Subcutaneous abdominal adipose tissue (tissue), 5 donors: ENCODE measurements around the gene FLRT1.

ENCODE experiments used
- H3K27ac ChIP-seq: one replicate; pipeline ENCODE4 v1.7.0; 2013; ENCODE audit warnings: low read depth, mild to moderate bottlenecking, inconsistent platforms, low read length, moderate library complexity
- H3K27me3 ChIP-seq, 5 donors: one replicate each; pipeline ENCODE4 v1.7.0; 2013; ENCODE audit warnings: low read length in 5 of 5, inconsistent platforms in 1 of 5; ENCODE audit not compliant: control insufficient read depth in 5 of 5, insufficient read depth in 4 of 5
- H3K36me3 ChIP-seq, 5 donors: one replicate each; pipeline ENCODE4 v1.7.0; 2013; ENCODE audit warnings: low read length in 5 of 5; ENCODE audit not compliant: control insufficient read depth in 5 of 5, insufficient read depth in 5 of 5
- H3K4me1 ChIP-seq, 5 donors: one replicate each; pipeline ENCODE4 v1.7.0; 2013; ENCODE audit warnings: low read length in 5 of 5, mild to moderate bottlenecking in 3 of 5, moderate library complexity in 1 of 5; ENCODE audit not compliant: control insufficient read depth in 5 of 5, insufficient read depth in 5 of 5
- H3K4me3 ChIP-seq, 5 donors: one replicate each; pipeline ENCODE4 v1.7.0; 2013; ENCODE audit warnings: low read length in 5 of 5, low read depth in 1 of 5
- H3K9ac ChIP-seq, 5 donors: one replicate each; pipeline ENCODE4 v1.7.0; 2013; ENCODE audit warnings: low read length in 5 of 5, mild to moderate bottlenecking in 4 of 5, moderate library complexity in 3 of 5
- H3K9me3 ChIP-seq, 5 donors: one replicate each; pipeline ENCODE4 v1.7.0; 2013; ENCODE audit warnings: low read length in 5 of 5; ENCODE audit not compliant: control insufficient read depth in 5 of 5
- donor health status: healthy.
- donor health status: healthy.
- donor health status: healthy.
- donor health status: healthy.
- donor health status: healthy.

Gene FLRT1

DNA sequence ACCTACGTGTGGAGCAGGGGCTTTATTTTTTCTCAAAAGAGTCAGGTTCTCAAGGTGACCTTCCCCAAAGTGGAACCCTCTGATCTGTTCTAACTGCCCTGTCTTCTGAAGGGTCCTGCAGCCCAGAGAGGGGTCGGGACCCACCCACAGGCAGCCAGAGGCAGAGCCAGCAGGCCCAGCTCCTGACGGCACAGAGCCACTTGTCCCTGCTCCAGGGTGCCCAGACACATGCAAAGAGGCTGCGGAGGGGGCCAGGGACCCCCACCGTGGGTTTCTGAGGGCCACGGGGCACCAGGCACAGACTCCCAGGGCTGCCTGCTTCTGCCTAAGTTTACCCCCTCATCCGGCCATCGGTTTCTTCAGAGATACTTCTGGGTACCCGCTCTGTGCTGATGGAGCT lies 37.1 kb downstream of the FLRT1 start:
- Histone ChIP-seq H3K4me3 (no peak overlapping the region), H3K36me3 (no peaks in the 10 kb centered on the region), H3K27me3 (no peaks in the 10 kb centered on the region), H3K27ac (no peak overlapping the region), H3K9ac (no peak overlapping the region), H3K4me1 (peaks cover 0 to 7% (median 6%) of the 10 kb centered on the region in 5 donors), H3K9me3 (no peaks in the 10 kb centered on the region)

DNA sequence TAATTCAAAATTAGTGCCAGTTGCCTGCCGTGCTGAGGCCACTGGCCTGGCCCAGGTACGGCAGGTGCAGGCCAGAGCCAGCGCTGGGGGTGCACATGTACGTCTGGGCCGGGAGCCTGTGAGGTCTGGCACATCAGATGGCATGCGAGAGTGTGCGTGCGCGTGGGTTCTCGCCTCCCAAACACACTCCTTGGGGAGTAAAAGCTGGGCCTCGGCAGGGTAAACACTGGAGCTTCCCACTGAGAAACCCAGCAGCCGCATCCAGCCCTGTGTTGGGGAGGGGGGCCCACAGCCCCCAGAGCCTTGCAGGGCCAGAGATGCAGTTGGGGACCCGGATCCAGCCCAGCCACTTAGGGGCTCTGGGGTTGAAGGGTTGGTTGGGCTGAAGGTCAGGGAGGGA lies 37.8 kb downstream of the FLRT1 start:
- H3K4me1 ChIP-seq = peaks cover 0 to 10% (median 6%) of the 10 kb centered on the region in 5 donors
- H3K27me3 ChIP-seq = no peaks in the 10 kb centered on the region
- H3K9ac ChIP-seq = no peak overlapping the region
- no peak overlapping the region for H3K4me3 ChIP-seq
- H3K36me3 ChIP-seq = no peaks in the 10 kb centered on the region
- H3K9me3 ChIP-seq = no peaks in the 10 kb centered on the region
- no peak overlapping the region for H3K27ac ChIP-seq

DNA sequence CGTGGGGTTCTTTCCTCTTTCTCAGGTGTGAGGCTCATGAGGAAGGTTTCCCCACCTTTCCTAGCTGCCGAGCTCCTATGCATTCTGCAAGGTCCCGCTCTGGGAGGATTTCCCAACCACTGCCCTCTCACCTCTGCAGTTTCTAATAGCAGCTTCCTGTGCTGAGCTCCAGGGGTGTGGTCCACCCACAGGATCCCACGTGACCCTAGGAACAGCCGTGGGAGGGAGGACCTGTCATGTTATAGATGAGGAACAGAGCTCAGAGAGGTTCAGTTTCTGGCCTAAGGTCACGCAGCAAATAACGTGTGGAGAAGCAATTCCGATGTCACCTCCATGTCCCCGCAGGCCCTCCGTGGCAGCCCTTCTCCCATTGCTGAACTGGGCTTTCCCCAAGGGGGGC lies 38.5 kb downstream of the FLRT1 start:
- no peaks in the 10 kb centered on the region for H3K36me3 ChIP-seq
- no peak overlapping the region for H3K9ac ChIP-seq
- no peak overlapping the region for H3K4me3 ChIP-seq
- H3K9me3 ChIP-seq = no peaks in the 10 kb centered on the region
- peaks cover 0 to 10% (median 6%) of the 10 kb centered on the region in 5 donors for H3K4me1 ChIP-seq
- H3K27me3 ChIP-seq = no peaks in the 10 kb centered on the region
- no peak overlapping the region for H3K27ac ChIP-seq

DNA sequence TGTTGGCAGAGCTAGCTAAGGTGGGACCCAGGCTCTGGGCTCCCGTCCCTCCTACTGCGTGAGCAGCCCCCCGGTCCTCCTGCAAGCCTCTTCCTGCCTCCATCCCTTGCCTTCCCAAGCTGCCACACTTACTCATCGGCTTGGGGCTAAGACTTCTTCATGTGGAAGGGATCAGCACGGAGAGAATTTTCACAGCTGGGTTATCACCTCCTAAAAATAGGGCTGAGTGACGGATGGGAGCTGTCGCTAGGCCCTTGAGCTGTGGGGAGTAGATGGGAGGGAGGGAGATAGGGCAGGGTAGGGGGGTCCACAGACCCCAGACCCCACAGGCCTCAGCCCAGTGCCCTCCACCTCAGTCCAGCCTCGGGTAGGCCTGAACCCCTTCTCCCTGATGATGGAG lies 41.0 kb downstream of the FLRT1 start:
- no peak overlapping the region for H3K9ac ChIP-seq
- peaks cover 0 to 10% (median 6%) of the 10 kb centered on the region in 5 donors for H3K4me1 ChIP-seq
- H3K27ac ChIP-seq = no peak overlapping the region

DNA sequence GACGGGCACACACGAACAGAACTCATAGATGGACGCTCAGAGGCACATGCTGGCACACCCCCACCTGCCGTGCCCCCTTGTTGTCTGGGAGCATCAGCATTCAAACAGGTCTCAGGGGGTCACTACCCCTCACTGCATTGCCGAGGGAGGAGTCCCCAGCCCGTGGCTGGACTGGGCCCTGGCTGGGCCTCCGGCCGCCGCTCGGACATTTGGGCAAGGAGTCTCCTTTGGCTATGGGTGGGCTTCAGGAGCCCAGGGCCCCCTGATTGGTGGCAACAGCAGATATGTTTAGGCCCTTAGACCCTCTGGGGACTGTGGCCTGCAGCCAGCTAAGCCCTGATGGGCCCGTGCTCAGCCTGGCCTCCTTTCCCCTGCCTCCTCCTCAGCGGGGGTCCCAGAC lies 41.9 kb downstream of the FLRT1 start:
- Histone ChIP-seq H3K27ac (no peak overlapping the region), H3K9ac (no peak overlapping the region), H3K9me3 (no peaks in the 10 kb centered on the region), H3K4me1 (peaks cover 0 to 10% (median 6%) of the 10 kb centered on the region in 5 donors), H3K4me3 (no peak overlapping the region), H3K27me3 (no peaks in the 10 kb centered on the region), H3K36me3 (no peaks in the 10 kb centered on the region)

More for the DNA sequence above, 41.0 kb downstream of the FLRT1 start:
- no peak overlapping the region for H3K4me3 ChIP-seq
- H3K36me3 ChIP-seq = no peaks in the 10 kb centered on the region
- no peaks in the 10 kb centered on the region for H3K27me3 ChIP-seq
- no peaks in the 10 kb centered on the region for H3K9me3 ChIP-seq

DNA sequence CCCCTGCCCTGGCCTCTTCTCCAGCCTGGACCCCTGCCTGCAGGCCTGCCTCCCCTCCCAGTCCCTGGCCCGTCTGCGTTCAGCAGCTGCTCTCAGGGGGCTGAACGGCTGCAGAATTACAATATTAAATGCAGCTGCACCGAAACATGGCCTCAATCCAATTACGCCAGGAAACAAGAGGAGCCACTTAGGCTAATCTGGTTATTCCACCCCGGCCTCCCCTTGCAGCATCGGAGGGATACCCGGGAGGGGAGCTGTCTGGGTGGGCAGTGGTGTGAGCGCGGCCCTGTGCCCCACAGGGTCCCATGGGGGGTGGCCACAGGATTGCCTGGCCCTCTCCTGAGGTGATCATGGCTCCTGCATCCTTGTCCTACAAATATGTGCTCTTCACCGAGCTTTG lies 42.6 kb downstream of the FLRT1 start:
- Histone ChIP-seq H3K36me3 (no peaks in the 10 kb centered on the region), H3K9ac (no peak overlapping the region), H3K27me3 (no peaks in the 10 kb centered on the region), H3K4me1 (peaks cover 0 to 10% (median 6%) of the 10 kb centered on the region in 5 donors), H3K9me3 (no peaks in the 10 kb centered on the region), H3K4me3 (no peak overlapping the region), H3K27ac (no peak overlapping the region)

DNA sequence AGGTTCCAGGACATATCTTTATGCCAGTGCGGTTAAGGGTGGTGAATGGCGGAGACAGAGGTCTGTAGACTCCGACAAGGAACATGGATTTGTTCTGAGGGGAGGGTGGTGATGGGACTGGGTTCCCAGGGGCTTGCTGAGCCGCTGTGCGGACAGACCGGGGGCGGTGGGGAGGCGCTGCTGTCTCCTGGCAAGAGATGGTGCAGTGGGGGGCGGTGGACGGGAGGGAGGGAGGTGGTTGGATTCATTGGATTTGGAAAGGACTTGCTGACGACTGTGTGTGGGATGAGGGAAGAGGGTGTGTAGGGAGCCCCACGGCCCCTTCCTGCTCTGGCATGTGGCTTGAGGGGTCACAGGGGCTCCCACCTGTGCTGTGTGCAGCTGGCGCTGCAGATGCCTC lies 43.2 kb downstream of the FLRT1 start:
- Histone ChIP-seq H3K27me3 (no peaks in the 10 kb centered on the region), H3K9ac (no peak overlapping the region), H3K27ac (no peak overlapping the region), H3K9me3 (no peaks in the 10 kb centered on the region), H3K4me1 (peaks cover 0 to 10% (median 5%) of the 10 kb centered on the region in 5 donors), H3K4me3 (no peak overlapping the region), H3K36me3 (no peaks in the 10 kb centered on the region)

DNA sequence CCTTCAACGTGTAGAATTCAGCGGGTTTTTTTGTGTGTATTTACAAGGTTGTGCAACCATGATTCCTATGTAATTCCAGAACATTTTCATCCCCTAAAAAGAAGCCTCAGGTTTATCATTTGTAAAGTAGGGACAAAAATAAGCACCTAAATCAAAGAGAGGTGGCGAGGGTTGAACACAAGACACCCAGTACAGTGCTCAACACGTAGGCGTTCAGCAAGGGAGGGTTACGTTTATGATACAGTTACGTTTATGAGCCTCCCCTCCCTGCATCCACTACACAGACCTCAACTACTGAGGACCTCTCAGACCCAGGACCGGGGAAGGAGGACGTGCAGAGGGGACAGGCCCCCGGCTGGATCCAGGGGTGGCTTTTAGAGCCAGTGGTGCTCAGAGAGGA lies 44.7 kb downstream of the FLRT1 start:
- Histone ChIP-seq H3K27ac (no peak overlapping the region), H3K4me3 (no peak overlapping the region), H3K36me3 (no peaks in the 10 kb centered on the region), H3K9ac (no peak overlapping the region), H3K27me3 (no peaks in the 10 kb centered on the region), H3K9me3 (no peaks in the 10 kb centered on the region), H3K4me1 (peaks cover 0 to 5% (median 0%) of the 10 kb centered on the region in 5 donors)

DNA sequence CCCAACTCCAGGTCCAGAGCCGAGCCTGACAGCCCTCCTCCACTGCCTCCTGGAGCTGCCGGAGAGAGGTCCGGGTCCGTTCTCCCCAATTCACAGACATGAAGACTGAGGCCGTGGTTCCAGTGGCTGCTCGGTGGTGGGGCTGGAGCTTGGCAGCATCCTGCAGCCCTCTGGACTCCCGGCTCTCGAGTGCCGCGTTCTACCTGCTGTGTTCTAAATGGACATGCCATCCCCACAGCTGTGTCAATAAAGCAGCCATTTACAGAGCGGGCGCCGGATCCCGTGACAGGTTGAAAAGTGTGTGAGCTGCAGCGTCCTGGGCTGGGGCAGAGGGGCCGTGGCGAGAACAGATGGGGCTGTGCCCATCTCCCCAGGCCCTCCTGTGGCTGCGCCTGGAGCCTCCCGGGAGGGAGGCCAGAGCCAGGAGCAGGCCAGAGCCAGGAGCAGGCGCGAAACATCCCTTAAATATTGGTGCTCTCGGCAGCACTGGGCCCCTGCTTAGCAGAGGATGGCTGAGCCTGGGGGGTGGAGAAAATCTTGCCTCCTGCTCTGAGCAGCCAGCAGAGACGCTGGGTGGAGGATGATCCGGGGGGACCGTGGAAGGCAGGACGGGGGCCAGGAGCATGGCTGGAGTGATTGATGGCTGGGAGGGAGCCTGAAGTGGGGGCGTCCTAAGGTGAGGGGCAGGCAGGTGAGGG lies 46.2 kb downstream of the FLRT1 start:
- H3K36me3 ChIP-seq = no peaks in the 10 kb centered on the region
- no peaks in the 10 kb centered on the region for H3K9me3 ChIP-seq
- no peaks in the 10 kb centered on the region for H3K27me3 ChIP-seq
- H3K4me1 ChIP-seq = peaks cover 0 to 5% (median 0%) of the 10 kb centered on the region in 5 donors
- no peak overlapping the region for H3K9ac ChIP-seq
- H3K4me3 ChIP-seq = no peak overlapping the region
- no peak overlapping the region for H3K27ac ChIP-seq

DNA sequence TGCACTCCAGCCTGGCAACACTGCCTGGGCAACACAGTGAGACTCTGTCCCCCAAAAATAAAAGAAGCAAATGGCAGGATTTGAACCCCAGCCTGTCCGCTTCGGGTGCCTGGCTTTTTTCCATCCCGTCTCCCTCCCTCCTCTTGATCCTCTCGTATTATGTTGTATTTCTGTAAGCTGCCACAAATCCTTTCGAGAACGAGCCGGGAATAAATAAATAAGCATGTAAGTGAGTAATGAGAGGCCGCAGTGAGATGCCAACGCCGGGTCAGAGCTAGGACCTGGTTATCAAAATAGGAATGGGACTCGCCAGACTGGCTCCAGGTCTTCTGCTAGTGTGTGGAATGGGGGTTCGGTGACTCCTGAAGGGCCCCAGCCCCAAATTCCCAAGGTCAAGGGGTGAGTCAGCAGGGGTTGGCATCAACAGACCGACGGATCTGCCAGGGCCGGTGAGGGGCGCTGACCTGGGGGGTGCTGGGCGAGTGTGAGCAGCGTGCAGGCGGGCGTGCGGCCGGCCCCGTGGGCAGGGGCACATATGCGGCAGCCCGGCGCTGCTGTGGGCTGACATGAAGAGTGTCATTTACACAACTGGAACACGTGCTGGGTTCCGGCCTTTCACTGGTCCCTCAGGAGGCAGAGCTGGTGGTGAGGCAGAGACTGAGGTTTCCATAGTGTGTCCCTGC lies 47.8 kb downstream of the FLRT1 start:
- peaks cover 0 to 7% (median 0%) of the 10 kb centered on the region in 5 donors for H3K4me1 ChIP-seq
- H3K27ac ChIP-seq = no peak overlapping the region
- H3K9ac ChIP-seq = no peak overlapping the region
- no peaks in the 10 kb centered on the region for H3K9me3 ChIP-seq
- H3K4me3 ChIP-seq = no peak overlapping the region
- no peaks in the 10 kb centered on the region for H3K27me3 ChIP-seq
- H3K36me3 ChIP-seq = no peaks in the 10 kb centered on the region
